Measurements from ENCODE around the gene CCNE1.

GRCh38 chr19:29770648-29771047, 41.1 kb upstream of the CCNE1 start:
- TF ChIP-seq, protein P1, sequence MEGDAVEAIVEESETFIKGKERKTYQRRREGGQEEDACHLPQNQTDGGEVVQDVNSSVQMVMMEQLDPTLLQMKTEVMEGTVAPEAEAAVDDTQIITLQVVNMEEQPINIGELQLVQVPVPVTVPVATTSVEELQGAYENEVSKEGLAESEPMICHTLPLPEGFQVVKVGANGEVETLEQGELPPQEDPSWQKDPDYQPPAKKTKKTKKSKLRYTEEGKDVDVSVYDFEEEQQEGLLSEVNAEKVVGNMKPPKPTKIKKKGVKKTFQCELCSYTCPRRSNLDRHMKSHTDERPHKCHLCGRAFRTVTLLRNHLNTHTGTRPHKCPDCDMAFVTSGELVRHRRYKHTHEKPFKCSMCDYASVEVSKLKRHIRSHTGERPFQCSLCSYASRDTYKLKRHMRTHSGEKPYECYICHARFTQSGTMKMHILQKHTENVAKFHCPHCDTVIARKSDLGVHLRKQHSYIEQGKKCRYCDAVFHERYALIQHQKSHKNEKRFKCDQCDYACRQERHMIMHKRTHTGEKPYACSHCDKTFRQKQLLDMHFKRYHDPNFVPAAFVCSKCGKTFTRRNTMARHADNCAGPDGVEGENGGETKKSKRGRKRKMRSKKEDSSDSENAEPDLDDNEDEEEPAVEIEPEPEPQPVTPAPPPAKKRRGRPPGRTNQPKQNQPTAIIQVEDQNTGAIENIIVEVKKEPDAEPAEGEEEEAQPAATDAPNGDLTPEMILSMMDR (IDR thresholded peaks at IDR 0.05 in 2 of 3, conservative IDR thresholded peaks at IDR 0.05 in 1 of 3; ENCODE audit: control insufficient read depth in 2 of 3, extremely low read depth in 1 of 3, insufficient read depth in 1 of 3, low read depth in 3 of 3, low read length in 3 of 3): no peak
- TF ChIP-seq ZBTB11 (CRISPR knock-in tag; IDR thresholded peaks at IDR 0.05) (no peak), RFX5 (IDR thresholded peaks at IDR 0.05; ENCODE audit: low read depth, low read length) (no peak), CEBPB (IDR thresholded peaks at IDR 0.05; ENCODE audit: borderline replicate concordance in 1 of 2, low read depth in 2 of 2, low read length in 2 of 2) (no peak), POLR2A (IDR thresholded peaks at IDR 0.05; ENCODE audit: low read depth, low read length) (no peak)
